Globus pallidus (tissue), 1 donor: ENCODE results near the gene AFAP1L1.
"Not testable (repeated sequence)": the region's sequence is repeated elsewhere in the genome, so short reads cannot be mapped to it uniquely, and the experiment has no call there.

ENCODE experiments used
- DNase-seq: peaks from one replicate; pipeline ENCODE4 v3.0.0-alpha.2; 2015; ENCODE audit warnings: low spot score

Gene AFAP1L1

DNA sequence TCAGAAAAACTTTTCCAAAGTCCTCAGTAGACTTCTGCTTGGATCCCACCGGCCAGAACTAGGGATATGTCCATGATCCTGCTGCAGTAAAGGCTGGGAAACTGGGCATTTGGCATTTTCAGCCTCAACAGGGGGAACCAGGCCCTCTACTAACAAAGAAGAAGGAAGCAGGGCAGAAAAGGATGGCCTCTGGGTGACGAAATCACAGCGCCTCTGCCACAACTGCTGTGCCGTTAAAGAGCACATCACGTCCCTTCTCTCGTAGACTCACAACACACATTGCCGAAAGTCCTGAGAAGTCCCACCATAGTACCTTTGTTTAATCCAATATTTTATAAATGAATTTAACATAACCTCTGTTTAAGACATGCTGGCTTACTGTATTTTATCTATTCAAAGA, 10.4 kb upstream of the AFAP1L1 start:
- no peak for DNase-seq

DNA sequence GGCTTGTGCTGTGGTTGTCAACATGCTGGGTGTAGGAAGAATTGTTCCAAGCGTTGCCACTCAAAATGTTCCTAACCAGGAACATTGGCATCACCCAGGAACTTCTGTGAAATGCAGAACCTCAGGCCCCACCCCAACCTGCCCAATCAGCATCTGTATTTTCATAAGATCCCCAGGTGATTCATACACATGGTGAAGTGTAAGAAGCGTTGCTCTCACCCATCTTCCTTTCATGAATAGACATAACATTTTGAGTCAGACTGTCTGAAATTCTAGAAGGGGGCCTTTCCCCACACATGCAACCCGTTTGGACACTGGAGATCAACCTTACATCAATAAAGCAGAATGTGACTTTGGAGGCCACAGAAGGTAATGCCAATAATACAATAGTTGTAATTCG, 9.3 kb upstream of the AFAP1L1 start:
- DNase-seq = no peak

DNA sequence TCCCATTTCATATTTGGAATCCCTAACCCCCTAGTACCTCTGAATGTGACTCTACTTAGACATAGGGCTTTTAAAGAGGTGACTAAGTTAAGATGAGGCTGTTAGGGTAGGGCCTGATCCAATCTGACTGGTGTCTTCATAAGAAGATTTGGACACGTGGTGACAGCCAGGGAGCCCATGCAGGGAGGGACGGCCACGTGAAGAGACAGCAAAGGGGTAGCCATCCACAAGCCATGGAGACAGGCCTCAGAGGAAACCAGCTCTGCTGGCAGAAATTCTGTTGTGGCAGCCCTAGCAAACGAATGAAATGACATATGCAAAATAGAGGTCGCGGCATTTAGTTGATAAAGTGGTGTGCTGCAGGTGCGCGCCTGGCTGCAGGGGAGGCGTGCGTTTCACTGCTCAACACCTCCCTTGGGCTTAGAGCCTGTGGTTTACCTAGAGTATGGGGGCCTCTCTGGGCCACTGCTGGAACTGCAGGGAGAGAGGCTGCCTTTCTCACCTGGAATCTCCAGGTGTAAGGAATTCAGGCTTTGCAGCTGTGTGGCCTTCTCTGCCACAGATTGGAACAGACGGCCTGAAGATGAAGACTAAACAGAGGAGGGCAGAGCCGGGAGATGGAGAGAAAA, 7.1 kb upstream of the AFAP1L1 start:
- DNase-seq = no peak

DNA sequence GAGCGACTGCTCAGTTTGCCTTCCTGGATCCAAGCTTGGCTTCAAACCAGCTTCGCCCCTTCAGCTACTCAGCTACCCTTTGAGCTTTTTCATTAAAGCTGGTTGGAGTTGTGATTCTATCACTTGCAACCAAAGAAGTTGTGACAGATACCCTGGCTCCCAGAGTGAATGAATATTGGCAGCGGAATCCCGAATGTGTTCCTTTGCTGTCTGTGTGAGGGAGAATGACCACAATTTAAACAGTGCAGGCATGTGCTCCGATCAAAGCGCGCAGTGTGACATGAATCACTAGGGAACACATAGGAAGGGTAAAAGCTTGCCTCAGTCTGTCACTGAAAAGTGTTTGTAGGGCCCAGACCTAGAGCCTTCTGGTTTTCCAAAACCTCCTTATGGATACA, 6.6 kb upstream of the AFAP1L1 start:
- DNase-seq = no peak

DNA sequence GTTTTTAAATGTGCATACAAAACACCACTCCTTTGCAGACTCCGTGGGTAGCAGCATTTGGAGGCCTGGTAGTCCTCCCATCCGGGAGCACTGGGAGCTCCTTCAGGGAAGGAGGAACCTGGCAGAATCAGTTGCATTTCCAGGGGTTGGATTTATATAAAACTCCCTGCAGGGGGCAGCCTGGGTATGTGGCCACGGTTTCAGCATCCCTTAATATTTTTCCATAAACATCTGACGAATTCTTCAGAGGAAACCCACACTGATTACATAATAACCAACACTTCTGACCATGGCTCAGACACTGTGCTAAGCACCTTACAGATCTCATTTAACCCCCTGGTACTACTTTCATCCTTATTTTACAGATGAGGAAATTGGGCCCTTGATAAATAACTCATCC, 6.1 kb upstream of the AFAP1L1 start:
- peak; percentile 42 for DNase-seq

DNA sequence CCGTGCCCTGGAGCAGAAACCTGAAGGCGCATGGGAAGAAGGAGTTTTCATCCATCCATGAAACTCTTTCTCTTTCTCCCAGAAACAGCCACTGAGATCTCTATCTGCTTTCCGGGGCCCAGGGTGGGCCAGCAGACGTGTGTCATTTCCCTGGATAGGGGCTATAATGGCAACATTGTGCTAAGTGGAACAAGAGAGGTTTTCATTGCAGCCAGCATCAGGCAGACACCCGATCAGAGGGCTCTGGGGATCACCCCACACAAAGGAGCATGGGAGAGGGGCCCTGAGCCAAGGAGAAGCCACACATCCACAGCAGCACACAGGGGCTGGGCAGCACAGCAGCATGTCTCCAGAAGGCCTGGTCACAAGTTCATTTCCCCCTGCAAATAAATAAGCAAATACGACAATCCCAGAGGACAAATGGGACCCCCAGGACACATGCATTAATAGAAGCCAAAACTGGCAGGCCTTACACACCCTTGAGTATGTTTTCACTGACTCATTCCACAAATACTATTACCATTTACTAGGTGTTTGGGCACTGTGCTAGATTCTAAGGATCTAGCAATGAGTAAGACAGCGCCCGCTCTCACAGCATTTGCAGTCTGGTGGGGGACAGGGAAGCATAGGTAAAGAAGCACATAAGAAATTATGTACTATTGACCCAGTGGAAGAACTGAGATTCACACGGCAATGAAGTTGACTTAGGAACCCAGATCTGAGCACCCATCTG, 4.3 kb upstream of the AFAP1L1 start:
- peak; percentile 94 for DNase-seq

DNA sequence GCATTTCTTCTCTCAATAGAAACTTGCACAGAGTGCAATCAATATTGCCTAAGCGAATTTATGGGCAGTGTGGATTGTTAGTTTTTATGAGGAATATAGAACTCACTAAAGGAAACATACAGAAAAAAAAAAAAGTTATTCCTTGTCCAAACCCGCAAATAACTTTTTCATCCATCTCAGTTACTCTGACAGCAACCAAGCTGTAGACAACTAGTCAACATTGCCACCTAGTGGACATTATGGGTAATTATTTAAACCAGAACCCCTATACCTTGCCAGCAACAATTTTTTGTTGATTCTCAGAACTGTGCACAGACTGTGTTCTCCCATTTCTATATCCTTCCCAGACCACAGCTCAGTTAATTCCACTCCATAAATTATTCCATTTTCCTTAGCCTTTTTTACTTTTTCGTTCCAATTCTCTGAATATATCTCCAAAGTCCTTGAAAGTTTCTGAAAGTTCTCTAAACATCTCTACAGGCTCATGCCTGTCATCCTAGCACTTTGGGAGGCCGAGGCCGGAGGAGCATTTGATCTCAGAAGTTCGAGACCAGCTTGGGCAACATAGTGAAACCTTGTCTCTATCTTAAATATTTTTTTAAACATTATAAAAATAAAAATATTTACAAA, 2.6 kb upstream of the AFAP1L1 start:
- peak; percentile 70 for DNase-seq

DNA sequence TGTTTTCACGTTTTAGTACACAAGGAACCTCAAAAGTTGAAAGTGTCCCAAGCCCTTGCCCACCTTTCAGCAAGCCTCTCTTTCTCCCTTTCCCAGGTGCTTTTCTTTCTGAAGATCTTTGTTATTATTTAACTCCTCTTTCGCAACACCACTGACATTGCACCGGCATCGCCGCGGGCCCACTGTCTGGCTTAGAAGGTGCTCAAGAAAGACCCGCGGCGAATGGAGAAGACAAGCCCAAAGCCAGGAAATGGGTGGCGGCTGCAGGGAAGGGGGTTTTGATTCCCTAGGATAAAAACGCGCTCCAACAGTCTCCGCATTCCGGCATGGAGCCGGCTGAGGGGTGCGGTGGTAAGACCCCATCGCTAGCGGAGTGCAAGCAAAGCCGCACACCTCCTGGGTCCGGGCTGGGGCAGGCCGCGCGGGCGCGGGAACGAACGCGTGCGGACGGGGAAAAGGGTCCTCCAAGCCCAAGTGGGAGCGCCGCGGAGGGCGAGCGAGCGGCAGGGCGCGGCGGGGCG, 404 bp upstream of the AFAP1L1 start:
- no peak for DNase-seq

DNA sequence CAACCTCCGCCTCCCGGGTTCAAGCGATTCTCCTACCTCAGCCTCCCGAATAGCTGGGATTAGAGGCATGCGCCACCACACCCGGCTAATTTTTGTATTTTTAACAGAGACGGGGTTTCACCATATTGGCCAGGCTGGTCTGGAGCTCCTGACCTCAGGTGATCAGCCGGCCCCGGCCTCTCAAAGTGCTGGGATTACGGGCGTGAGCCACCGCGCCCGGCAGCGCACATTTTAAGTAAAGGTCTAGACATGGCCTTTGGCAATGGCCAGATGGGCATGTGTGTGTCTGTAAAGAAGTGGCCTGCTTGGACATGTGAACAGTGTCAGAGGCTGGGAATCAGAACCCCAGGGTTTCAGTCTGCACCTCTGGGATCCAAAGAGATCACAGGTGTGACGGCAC, 1.1 kb downstream of the AFAP1L1 start:
- not testable (repeated sequence) for DNase-seq

DNA sequence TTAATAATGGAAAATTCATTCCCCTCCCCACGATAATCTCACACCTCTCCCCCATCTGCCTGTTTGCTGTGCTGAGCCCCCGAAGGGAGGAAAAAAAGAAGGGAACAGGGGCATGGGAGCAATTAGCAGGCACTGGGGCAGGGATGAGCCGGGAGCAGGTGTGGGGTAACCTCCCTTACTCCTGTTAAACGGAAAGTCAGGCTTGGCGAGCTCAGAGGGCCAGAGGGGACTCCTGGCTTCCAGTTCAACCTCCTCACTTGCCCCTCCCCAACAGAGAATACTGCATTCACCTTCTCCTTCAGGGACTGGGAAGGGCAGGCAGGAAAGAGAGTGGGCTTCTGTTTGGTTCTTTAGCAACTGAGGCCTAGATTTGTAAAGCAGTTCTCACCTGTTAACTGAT, 1.6 kb downstream of the AFAP1L1 start:
- no peak for DNase-seq

DNA sequence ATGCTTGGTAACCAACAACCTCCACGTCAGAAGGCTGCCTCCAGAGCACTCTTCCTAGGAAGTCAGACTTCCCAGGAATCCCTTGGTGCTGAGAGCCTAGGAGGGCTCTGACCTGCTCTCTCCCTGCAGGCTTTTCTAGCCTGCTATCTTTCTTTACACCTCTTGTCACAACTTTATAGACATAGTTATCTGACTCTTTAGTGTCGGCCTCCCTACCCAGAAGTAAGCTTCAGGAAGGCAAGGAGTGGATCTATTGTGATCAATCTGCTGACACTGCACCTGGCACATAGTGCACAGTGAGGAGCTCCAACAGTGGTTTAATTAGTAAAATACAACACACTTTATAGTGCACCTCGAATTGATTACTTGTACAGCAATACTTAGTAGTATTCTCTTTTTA, 2.3 kb downstream of the AFAP1L1 start:
- no peak for DNase-seq

DNA sequence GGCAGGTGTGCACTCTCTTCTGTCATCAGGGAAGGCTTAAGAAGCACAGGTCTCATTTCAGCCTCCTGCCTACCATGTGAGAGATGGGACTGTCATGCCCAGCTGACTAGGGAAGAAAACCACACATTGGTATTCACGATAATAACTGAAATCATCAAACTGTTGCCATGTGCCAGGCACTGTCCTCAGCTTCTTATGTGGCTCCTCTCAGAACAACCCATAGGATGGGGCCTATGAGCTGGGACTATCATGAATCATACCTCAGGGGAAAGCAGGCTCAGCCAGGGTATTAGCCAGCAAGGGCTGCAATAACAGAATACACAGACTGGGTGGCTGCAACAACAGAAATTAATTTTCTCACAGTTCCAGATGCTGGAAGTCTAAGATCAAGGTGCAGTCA, 3.3 kb downstream of the AFAP1L1 start:
- DNase-seq = no peak

DNA sequence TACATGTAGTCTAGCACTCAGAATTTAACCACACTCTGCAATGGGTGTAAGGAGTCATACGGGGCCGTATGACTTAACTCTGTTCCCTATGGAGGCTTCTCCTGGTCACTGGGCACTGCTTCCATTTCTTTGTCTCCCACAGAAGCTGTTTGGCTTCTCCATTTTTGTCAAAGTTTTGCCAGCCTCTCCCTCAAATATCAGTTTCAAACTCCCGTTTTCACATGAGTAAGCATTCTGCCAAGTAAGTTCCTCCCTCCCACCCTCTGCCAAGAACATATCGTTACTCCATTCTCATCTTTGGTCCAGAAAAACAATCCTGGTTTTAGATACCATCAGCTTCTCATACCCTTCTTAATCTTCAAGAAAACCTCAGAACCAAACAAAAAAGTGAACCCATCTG, 6.1 kb downstream of the AFAP1L1 start:
- no peak for DNase-seq

DNA sequence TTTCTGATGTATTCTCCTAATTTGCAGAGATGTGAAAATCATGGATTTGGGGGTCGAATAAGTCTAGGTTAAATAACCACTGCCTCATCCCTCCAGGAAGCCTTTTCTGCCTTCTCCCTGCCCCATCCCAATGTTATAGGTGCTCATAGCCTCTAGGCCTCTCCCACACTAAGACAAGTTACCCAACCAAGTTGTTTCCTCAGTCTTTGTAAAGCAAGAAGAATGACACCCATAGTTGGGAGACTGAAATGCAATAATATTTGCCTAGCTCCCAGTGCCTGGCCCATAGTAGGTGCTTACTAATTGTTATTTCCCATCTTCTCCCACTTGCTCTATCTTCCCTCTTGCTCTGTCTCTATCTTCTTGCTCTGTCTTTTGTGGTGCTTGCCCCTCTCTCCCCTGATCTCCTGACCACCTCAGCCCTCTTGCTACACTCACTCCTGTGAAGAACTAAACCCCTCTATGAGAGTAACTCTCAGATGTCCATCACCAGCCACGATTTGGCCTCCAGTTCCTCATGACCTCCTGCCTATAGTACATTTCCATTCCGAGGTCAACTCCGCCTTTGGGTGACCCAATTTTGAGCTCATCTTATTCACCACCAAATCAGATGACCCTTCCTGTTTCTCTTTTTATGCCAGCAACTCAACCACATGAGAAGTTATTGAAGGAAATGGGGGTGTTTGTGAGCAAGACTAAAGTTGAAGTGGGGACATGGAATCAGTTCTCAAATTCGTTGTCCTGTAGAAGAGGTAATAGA, 7.0 kb downstream of the AFAP1L1 start:
- DNase-seq = no peak

DNA sequence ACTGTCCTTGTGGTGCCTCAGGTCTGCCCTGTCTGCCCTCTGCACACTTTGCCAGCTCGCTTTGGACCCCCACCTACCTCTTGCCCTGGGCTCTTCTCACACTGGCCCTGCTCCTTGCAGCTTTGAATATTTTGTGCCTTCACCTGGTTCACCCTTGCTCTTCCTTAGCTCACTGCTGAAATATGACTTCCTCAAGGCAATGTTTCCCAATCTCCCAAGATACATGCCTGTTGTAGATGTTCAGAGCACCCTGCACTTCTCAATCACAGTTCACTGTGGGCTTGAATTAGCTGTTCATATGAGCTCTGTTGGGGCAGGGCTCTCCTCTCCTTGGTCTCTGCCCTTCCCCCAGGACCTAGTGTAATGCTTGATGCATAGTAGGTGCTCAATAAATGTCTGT, 8.0 kb downstream of the AFAP1L1 start:
- no peak for DNase-seq

DNA sequence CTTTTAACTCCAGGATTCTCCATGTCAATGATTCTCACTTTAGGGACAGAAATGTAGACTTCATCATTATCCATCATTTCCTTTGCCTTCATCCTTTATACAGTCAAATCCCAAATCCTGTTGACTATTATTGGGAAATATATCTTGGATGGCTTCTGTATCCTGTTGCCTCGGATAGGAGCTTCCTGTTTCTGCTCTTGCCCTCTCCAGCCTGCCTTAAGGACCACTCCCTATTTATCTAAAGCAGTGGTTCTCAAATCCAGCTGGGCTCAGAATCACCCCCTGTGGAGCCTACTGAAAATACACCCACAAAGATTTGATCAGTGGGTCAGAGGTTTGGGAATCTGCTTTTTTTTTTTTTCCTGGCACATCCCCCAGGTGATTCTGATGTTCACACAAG, 8.5 kb downstream of the AFAP1L1 start:
- DNase-seq = no peak

DNA sequence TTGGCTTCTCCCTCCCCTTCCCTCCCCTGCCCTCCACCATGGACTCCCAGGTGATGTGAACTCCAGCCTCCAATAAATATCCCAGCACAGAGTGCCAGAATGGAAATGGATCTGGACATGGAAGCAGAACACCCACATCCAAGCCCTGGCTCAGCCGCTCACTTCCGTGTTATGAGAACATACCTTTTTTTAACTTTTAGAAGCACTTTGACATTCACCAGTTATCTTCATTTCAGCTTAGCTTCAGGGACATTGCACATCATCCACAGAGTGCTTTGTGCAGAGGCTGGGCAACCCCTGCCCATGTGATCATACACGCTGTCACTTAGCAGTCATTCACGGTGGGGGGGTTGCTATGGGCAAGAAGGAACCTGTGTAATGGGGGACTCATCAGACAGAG, 9.1 kb downstream of the AFAP1L1 start:
- no peak for DNase-seq

DNA sequence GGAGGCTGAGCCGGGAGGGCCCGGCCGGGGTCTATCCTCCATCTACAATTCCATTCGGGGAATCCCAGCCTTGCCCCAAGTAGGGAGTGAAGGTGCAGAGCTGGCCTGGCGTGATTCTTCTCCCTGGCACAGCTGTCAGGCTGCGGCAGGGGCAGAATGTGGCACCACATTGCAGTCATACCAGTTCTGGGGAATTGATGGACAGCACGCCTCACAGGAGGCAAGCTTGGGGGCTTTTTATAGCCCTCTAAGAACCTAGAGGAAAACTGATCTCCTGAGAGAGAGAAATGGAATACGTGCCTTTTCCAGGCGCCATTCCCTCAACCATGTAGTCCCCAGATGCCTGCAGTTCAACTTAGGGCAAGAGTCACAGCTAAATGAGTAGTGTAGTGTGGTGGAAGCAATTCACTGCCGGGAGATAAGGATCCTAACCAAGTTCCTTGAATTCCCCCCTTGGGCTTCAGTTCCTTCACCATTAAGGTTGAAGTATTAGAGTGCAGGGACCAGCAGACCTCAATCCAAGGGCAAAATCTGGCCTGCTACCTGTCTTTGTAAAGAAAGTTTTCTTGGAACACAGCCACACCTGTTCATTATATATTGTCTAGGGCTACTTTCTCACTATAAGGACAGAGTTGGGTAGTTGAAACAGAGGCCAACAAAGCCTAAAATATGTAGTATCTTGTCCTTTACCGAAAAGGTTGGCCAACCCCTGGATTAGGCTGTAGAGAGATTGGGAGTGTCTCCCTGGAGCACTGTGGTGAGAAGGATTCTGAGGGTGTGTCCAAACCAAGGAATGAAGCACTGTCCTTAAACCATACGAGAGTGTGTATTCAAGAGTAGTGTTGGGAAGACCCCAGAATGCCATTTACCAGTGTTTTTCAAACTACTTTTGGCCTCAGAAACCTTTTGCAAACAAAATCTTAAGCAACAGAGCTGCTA, 10.6 kb downstream of the AFAP1L1 start:
- no peak for DNase-seq

DNA sequence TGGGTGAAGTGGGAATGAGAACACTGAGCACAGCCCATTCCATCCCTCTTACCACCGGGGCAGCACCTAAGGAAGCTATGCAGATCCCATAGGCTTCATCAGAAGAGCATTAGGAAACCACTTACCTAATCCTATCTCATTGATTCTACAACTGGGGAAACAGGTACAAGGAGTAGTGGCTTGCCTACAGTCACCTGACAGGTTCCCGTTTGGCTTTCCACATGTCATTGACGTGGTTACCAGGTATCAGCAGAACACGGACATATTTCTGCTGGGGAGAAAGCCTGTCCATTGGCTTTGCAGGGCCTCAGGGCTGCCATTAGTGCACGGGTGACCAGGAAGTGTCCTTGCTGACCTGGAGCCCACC, 11.3 kb downstream of the AFAP1L1 start:
- DNase-seq = no peak

DNA sequence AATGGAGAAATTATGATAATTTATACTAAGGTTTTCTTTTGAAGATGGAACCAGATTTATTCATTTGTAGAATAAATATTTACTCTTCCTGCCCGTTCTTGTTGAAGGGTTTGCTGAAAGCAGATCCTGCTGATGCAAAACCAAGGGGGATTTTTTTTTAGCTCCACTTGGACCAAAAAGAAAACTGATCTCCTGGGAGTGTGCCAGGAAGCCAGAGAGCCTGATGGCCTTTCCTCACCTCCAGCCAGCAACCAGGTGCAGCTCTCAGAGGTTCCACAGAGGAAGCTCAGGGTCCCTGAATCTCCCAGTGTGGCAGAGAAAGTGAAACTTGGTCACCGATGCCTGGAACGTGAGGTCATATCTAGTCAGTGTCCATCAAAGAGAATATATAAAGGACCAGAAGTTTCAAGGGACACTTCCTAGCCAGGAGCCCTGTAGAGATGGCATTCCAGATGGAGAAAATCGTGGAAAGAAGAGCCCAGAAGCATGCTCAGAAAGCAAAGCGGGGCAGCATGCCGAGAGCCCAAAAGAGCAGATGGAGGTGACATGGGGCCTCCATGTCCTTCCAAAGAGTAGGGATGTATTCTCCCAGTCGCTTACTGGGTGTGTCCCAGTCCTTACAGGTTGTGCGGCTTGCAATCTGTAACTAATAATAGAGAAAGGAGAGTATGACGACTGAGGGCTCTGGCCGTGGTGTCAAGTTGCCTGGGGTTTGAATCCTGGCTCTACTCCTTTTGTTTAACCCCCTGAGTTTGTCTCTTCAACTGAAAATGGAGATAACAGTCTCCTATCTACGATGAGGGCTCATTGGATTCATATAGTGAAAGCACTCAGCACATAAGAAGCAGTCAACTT, 12.2 kb downstream of the AFAP1L1 start:
- no peak for DNase-seq

DNA sequence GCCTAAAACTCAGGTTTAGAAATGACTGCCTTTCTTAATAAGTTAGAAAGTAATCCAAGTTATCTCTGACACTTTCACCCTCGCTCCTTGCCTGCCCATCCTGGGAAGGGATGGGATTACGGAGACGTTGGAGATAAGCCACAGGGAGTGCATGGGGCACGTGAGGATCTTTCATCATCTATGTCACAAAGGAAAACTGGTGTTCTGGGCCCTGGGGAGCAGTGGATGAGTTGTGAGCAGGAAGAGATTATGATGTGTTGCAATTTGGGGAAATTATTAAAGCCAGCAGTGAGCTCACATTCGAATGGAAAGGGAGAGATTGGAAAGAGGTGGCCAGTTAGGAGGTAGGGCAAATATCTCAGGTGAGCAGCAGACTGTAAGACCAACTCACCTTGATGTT, 12.8 kb downstream of the AFAP1L1 start:
- DNase-seq = no peak
